GM23338 (cell line): ENCODE data around the gene ADIPOR2.

Source experiments
- EZH2 ChIP-seq: fragments of 200-600 bp; sonication (generic); IDR thresholded peaks from one replicate; pipeline ENCODE4 v1.8.0; 2017; ENCODE audit warnings: antibody characterized with exemption, mild to moderate bottlenecking, low read depth; ENCODE audit not compliant: unreplicated experiment
- EZH2phosphoT487 ChIP-seq: fragments of 200-600 bp; sonication (generic); IDR thresholded peaks from one replicate; pipeline ENCODE4 v1.8.1; 2018; ENCODE audit warnings: antibody characterized with exemption; ENCODE audit not compliant: unreplicated experiment
- POLR2AphosphoS5 ChIP-seq: IDR thresholded peaks from 2 replicates; pipeline ENCODE4 v1.6.1; 2016; ENCODE audit warnings: antibody characterized with exemption, low read depth
- TF ChIP-seq, protein P1 (sequence below), 2 experiments: fragments of 200-600 bp in 1 of 2; sonication (generic) in 1 of 2; conservative IDR thresholded peaks; 2 replicates each; pipeline versions ENCODE4 v1.5.1 to v1.6.1; 2016 to 2017; ENCODE audit warnings: antibody characterized with exemption in 2 of 2, low read depth in 2 of 2, mild to moderate bottlenecking in 2 of 2, moderate library complexity in 1 of 2
- TF ChIP-seq, protein P2 (sequence below): IDR thresholded peaks from one replicate; pipeline ENCODE4 v1.6.1; 2018; ENCODE audit warnings: antibody characterized with exemption; ENCODE audit not compliant: unreplicated experiment

GRCh38 chr12:1643043-1643442 lies 47.8 kb upstream of the ADIPOR2 start:
- TF ChIP-seq, protein P1, sequence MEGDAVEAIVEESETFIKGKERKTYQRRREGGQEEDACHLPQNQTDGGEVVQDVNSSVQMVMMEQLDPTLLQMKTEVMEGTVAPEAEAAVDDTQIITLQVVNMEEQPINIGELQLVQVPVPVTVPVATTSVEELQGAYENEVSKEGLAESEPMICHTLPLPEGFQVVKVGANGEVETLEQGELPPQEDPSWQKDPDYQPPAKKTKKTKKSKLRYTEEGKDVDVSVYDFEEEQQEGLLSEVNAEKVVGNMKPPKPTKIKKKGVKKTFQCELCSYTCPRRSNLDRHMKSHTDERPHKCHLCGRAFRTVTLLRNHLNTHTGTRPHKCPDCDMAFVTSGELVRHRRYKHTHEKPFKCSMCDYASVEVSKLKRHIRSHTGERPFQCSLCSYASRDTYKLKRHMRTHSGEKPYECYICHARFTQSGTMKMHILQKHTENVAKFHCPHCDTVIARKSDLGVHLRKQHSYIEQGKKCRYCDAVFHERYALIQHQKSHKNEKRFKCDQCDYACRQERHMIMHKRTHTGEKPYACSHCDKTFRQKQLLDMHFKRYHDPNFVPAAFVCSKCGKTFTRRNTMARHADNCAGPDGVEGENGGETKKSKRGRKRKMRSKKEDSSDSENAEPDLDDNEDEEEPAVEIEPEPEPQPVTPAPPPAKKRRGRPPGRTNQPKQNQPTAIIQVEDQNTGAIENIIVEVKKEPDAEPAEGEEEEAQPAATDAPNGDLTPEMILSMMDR (conservative IDR thresholded peaks at IDR 0.05; ENCODE audit: low read depth in 2 of 2): no peak
- no peak for TF ChIP-seq EZH2
- no peak for TF ChIP-seq EZH2phosphoT487
- TF ChIP-seq, protein P2, sequence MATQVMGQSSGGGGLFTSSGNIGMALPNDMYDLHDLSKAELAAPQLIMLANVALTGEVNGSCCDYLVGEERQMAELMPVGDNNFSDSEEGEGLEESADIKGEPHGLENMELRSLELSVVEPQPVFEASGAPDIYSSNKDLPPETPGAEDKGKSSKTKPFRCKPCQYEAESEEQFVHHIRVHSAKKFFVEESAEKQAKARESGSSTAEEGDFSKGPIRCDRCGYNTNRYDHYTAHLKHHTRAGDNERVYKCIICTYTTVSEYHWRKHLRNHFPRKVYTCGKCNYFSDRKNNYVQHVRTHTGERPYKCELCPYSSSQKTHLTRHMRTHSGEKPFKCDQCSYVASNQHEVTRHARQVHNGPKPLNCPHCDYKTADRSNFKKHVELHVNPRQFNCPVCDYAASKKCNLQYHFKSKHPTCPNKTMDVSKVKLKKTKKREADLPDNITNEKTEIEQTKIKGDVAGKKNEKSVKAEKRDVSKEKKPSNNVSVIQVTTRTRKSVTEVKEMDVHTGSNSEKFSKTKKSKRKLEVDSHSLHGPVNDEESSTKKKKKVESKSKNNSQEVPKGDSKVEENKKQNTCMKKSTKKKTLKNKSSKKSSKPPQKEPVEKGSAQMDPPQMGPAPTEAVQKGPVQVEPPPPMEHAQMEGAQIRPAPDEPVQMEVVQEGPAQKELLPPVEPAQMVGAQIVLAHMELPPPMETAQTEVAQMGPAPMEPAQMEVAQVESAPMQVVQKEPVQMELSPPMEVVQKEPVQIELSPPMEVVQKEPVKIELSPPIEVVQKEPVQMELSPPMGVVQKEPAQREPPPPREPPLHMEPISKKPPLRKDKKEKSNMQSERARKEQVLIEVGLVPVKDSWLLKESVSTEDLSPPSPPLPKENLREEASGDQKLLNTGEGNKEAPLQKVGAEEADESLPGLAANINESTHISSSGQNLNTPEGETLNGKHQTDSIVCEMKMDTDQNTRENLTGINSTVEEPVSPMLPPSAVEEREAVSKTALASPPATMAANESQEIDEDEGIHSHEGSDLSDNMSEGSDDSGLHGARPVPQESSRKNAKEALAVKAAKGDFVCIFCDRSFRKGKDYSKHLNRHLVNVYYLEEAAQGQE: no peak
- TF ChIP-seq POLR2AphosphoS5: no peak
